ENCODE measurements around the gene EFCAB11.

Gene EFCAB11

GRCh38 chr14:89862856-89863255 lies 91.7 kb downstream of the EFCAB11 start:
- peak in 1 of 2 donors; percentile 62 for DNase-seq (ENCODE audit: low read depth in 2 of 2)
- no peak for TF ChIP-seq CTCF (IDR thresholded peaks at IDR 0.05; ENCODE audit: low read depth, low read length)
- no peak overlapping the region for H3K4me3 ChIP-seq (replicated peaks in 1 of 2; ENCODE audit: low read depth in 2 of 2, low read length in 2 of 2)

- no peak for DNase-seq (ENCODE audit: low read depth in 2 of 2)
- no peak for TF ChIP-seq CTCF (IDR thresholded peaks at IDR 0.05; ENCODE audit: low read depth, low read length)
- H3K4me3 ChIP-seq (replicated peaks in 1 of 2; ENCODE audit: low read depth in 2 of 2, low read length in 2 of 2) = no peak overlapping the region
These were observed 92.9 kb downstream of the EFCAB11 start for GRCh38 chr14:89861630-89862029.

GRCh38 chr14:89858089-89858488 lies 96.4 kb downstream of the EFCAB11 start:
- TF ChIP-seq CTCF (IDR thresholded peaks at IDR 0.05; ENCODE audit: low read depth, low read length) = no peak
- H3K4me3 ChIP-seq (replicated peaks in 1 of 2; ENCODE audit: low read depth in 2 of 2, low read length in 2 of 2) = no peak overlapping the region
- no peak for DNase-seq (ENCODE audit: low read depth in 2 of 2)

GRCh38 chr14:89856871-89857345 lies 97.6 kb downstream of the EFCAB11 start:
- no peak overlapping the region for H3K4me3 ChIP-seq (replicated peaks in 1 of 2; ENCODE audit: low read depth in 2 of 2, low read length in 2 of 2)
- TF ChIP-seq CTCF (IDR thresholded peaks at IDR 0.05; ENCODE audit: low read depth, low read length) = no peak
- peak; percentile 55 to 56 for DNase-seq (ENCODE audit: low read depth in 2 of 2)

GRCh38 chr14:89855961-89856656 lies 98.4 kb downstream of the EFCAB11 start:
- DNase-seq (ENCODE audit: low read depth in 2 of 2) = peak; percentile 83 to 89
- no peak overlapping the region for H3K4me3 ChIP-seq (replicated peaks in 1 of 2; ENCODE audit: low read depth in 2 of 2, low read length in 2 of 2)
- no peak for TF ChIP-seq CTCF (IDR thresholded peaks at IDR 0.05; ENCODE audit: low read depth, low read length)

GRCh38 chr14:89853936-89854693 lies 100.4 kb downstream of the EFCAB11 start:
- no peak for TF ChIP-seq CTCF (IDR thresholded peaks at IDR 0.05; ENCODE audit: low read depth, low read length)
- no peak overlapping the region for H3K4me3 ChIP-seq (replicated peaks in 1 of 2; ENCODE audit: low read depth in 2 of 2, low read length in 2 of 2)
- DNase-seq (ENCODE audit: low read depth in 2 of 2) = peak in 1 of 2 donors; percentile 47
